SK-N-MC (cell line): ENCODE data around the gene B4GALNT2.

Experiments
- EZH2 ChIP-seq: fragments of 200-600 bp; sonication (generic); IDR thresholded peaks from one replicate; pipeline ENCODE4 v1.6.1; 2017; ENCODE audit warnings: antibody characterized with exemption
- FOXP2 ChIP-seq: optimal IDR thresholded peaks from 2 replicates; pipeline ENCODE3; 2011; ENCODE audit warnings: mild to moderate bottlenecking, moderate library complexity; ENCODE audit not compliant: insufficient read depth; ENCODE audit errors: extremely low read length, control extremely low read depth
- POLR2AphosphoS5 ChIP-seq: IDR thresholded peaks from 2 replicates; pipeline ENCODE4 v1.6.1; 2012; ENCODE audit warnings: mild to moderate bottlenecking, low read depth, low read length, borderline replicate concordance

DNA sequence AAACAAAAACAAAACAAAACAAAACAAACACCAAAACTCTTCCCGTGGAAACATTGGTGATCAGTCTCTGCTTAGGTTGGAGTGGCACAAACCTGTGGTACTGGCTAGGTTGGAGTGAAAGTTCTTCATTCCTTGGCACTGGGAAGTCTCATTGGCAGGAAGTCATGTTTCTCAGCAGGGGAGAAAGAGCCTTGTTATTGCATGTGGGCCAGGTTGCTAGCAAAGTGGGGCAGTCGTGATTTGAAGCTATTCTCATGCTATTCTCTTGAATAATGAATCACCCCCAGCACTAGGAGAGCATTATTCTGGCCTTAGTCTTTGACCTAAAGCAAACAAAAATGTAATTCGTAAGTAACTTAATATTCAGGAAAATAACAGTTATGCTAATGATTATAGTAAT lies 24.3 kb upstream of the B4GALNT2 start:
- TF ChIP-seq POLR2AphosphoS5, result no peak
- TF ChIP-seq EZH2, result no peak
- TF ChIP-seq FOXP2, result no peak
